KMS-11 (cell line): ENCODE measurements around the gene ANXA1.

Experiments used
- H2AFZ ChIP-seq: fragments of 200-600 bp; sonication (generic); 2 replicates; pipeline ENCODE4 v1.6.1; 2016; ENCODE audit warnings: antibody characterized with exemption, mixed run types, low read depth
- H3K27ac ChIP-seq: fragments of 200-600 bp; sonication (generic); 2 replicates; pipeline ENCODE4 v1.6.1; 2016; ENCODE audit warnings: mild to moderate bottlenecking, mixed run types
- H3K27me3 ChIP-seq: fragments of 200-600 bp; sonication (generic); 2 replicates; pipeline ENCODE4 v1.6.1; 2017; ENCODE audit warnings: mild to moderate bottlenecking, low read depth, mixed run types, moderate library complexity; ENCODE audit not compliant: insufficient read depth
- H3K36me3 ChIP-seq: fragments of 200-600 bp; sonication (generic); 2 replicates; pipeline ENCODE4 v1.6.1; 2017; ENCODE audit warnings: mild to moderate bottlenecking, mixed run types; ENCODE audit not compliant: insufficient read depth
- H3K4me1 ChIP-seq: fragments of 200-600 bp; sonication (generic); 2 replicates; pipeline ENCODE4 v1.6.1; 2016; ENCODE audit warnings: mild to moderate bottlenecking, low read depth, mixed run types; ENCODE audit not compliant: poor library complexity, severe bottlenecking
- H3K4me2 ChIP-seq: fragments of 200-600 bp; sonication (generic); 2 replicates; pipeline ENCODE4 v1.7.0; 2016; ENCODE audit warnings: mild to moderate bottlenecking, mixed run types
- H3K4me3 ChIP-seq: fragments of 200-600 bp; sonication (generic); IDR thresholded peaks from 2 replicates; pipeline ENCODE4 v1.6.1; 2017; ENCODE audit warnings: low read depth, low read length, mixed read lengths; ENCODE audit not compliant: insufficient read depth
- H3K79me2 ChIP-seq: fragments of 200-600 bp; sonication (generic); 2 replicates; pipeline ENCODE4 v1.6.1; 2016; ENCODE audit warnings: low read depth, mixed run types; ENCODE audit not compliant: insufficient read depth
- H3K9ac ChIP-seq: fragments of 200-600 bp; sonication (generic); 2 replicates; pipeline ENCODE4 v1.6.1; 2016; ENCODE audit warnings: mild to moderate bottlenecking, mixed run types
- H4K20me1 ChIP-seq: fragments of 200-600 bp; sonication (generic); 2 replicates; pipeline ENCODE4 v1.6.1; 2016; ENCODE audit warnings: mild to moderate bottlenecking, mixed run types; ENCODE audit not compliant: insufficient read depth
- CTCF ChIP-seq: fragments of 200-600 bp; sonication (generic); conservative IDR thresholded peaks from 2 replicates; pipeline ENCODE4 v1.6.1; 2017; ENCODE audit warnings: low read depth, mild to moderate bottlenecking, antibody characterized with exemption, low read length, moderate library complexity, mixed read lengths

ANXA1 gene

GRCh38 chr9:73160868-73161267 lies 9.2 kb downstream of the ANXA1 start:
- Histone ChIP-seq H4K20me1 (no peaks in the 10 kb centered on the region), H3K4me3 (no peak overlapping the region), H3K9ac (no peak overlapping the region), H3K27ac (no peak overlapping the region), H3K4me2 (no peak overlapping the region), H3K27me3 (no peaks in the 10 kb centered on the region), H2AFZ (no peak overlapping the region), H3K79me2 (no peaks in the 10 kb centered on the region), H3K36me3 (no peaks in the 10 kb centered on the region), H3K4me1 (peaks cover 20% of the 10 kb centered on the region)
- no peak for TF ChIP-seq CTCF

DNA sequence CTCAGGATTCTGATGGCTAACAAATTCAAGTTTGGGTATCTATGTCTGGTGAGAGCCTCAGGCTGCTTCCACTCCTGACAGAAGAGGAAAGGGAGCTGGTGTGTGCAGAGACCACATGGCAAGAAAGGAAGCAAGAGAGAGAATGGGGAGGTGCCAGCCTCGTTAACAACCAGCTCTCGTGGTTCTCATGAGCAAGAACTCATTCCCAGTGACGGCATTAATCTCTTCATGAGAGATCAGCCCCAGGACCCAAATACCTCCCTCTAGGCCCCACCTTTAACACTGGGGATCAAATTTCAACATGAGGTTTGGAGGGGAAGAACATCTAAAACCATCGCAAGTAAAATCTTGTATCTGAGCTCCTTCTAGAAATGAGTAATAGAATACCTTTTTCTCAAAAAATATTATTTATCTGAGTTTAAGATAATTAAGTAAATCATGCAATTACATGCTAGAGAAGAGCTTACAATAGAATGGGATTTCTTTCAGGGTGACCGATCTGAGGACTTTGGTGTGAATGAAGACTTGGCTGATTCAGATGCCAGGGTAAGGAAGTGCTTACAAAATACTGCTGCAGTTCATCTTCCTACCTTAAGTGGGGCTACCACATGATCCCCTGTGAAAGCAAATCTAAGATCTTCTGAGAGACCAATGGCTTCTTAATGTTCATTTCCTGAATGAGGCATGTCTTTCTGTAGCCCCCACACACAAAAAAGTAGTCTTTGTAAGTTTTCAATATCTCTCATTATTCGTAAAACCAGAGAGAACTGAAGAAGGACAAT lies 11.5 kb downstream of the ANXA1 start:
- no peaks in the 10 kb centered on the region for H3K27me3 ChIP-seq
- no peaks in the 10 kb centered on the region for H3K4me1 ChIP-seq
- TF ChIP-seq CTCF = no peak
- no peak overlapping the region for H2AFZ ChIP-seq
- H3K27ac ChIP-seq = no peak overlapping the region
- H3K4me3 ChIP-seq = no peak overlapping the region
- no peaks in the 10 kb centered on the region for H4K20me1 ChIP-seq
- no peak overlapping the region for H3K4me2 ChIP-seq
- no peak overlapping the region for H3K9ac ChIP-seq
- no peaks in the 10 kb centered on the region for H3K36me3 ChIP-seq
- H3K79me2 ChIP-seq = no peaks in the 10 kb centered on the region

- Histone ChIP-seq H4K20me1 (no peaks in the 10 kb centered on the region), H3K4me3 (no peak overlapping the region), H3K79me2 (no peaks in the 10 kb centered on the region), H3K27ac (no peak overlapping the region), H3K27me3 (no peaks in the 10 kb centered on the region), H3K4me2 (no peak overlapping the region), H3K36me3 (no peaks in the 10 kb centered on the region), H2AFZ (no peak overlapping the region), H3K9ac (no peak overlapping the region), H3K4me1 (no peaks in the 10 kb centered on the region)
- no peak for TF ChIP-seq CTCF
Measured at GRCh38 chr9:73165911-73166310, 14.2 kb downstream of the ANXA1 start.

DNA sequence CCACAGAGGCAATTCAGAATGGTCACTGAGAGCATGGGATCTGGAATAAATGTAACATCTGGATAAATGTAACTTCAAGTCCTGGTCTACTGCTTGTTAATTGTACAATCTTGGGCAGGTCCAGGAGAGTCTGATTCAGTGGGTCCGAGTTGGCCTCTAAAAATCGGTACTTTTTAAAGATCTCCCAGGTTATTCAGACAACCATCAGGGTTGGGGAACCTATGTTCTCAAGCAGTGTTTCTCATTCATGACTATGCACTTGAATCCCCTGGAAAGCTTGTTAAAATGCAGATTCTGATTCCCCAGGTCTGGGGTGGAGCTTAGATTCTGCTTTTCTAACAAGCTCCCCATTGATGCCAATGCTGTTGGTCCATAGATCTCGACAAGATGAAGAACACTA lies 14.8 kb downstream of the ANXA1 start:
- no peak for TF ChIP-seq CTCF
- Histone ChIP-seq H3K4me1 (no peaks in the 10 kb centered on the region), H4K20me1 (no peaks in the 10 kb centered on the region), H2AFZ (no peak overlapping the region), H3K4me2 (no peak overlapping the region), H3K36me3 (no peaks in the 10 kb centered on the region), H3K27me3 (no peaks in the 10 kb centered on the region), H3K9ac (no peak overlapping the region), H3K79me2 (no peaks in the 10 kb centered on the region), H3K4me3 (no peak overlapping the region), H3K27ac (no peak overlapping the region)
